H9 (cell line): ENCODE results near the gene PRTG. TPM values are rescaled to one million over a fixed set of nuclear protein-coding genes. Genes with fewer than 3 reads are reported as not detected.

Experiments used
- DNase-seq: peaks from one replicate; pipeline ENCODE4 v3.0.0-alpha.2; 2017
- H2AFZ ChIP-seq: one replicate; pipeline ENCODE4 v1.6.1; 2013; ENCODE audit warnings: mild to moderate bottlenecking, low read length, control low read depth, moderate library complexity
- H2AK5ac ChIP-seq: 2 replicates; pipeline ENCODE4 v1.6.1; 2013; ENCODE audit warnings: low read length, control low read depth, mixed read lengths; ENCODE audit not compliant: insufficient read length
- H2BK120ac ChIP-seq: one replicate; pipeline ENCODE4 v1.6.1; 2013; ENCODE audit warnings: low read depth, mild to moderate bottlenecking, low read length, control low read depth, inconsistent platforms; ENCODE audit not compliant: poor library complexity, severe bottlenecking
- H2BK12ac ChIP-seq: 2 replicates; pipeline ENCODE4 v1.6.1; 2013; ENCODE audit warnings: low read length, control low read depth, mixed read lengths, low read depth; ENCODE audit not compliant: insufficient read length
- H2BK15ac ChIP-seq: 2 replicates; pipeline ENCODE4 v1.6.1; 2013; ENCODE audit warnings: low read depth, low read length, control low read depth
- H2BK20ac ChIP-seq: one replicate; pipeline ENCODE4 v1.6.1; 2013; ENCODE audit warnings: low read depth, mild to moderate bottlenecking, low read length, control low read depth, inconsistent platforms; ENCODE audit not compliant: poor library complexity, severe bottlenecking
- H2BK5ac ChIP-seq: 2 replicates; pipeline ENCODE4 v1.6.1; 2013; ENCODE audit warnings: low read length, control low read depth, mixed read lengths; ENCODE audit not compliant: insufficient read length
- H3K14ac ChIP-seq: 2 replicates; pipeline ENCODE4 v1.6.1; 2013; ENCODE audit warnings: low read length, control low read depth; ENCODE audit not compliant: insufficient read depth
- H3K18ac ChIP-seq: 2 replicates; pipeline ENCODE4 v1.6.1; 2013; ENCODE audit warnings: low read depth, mild to moderate bottlenecking, mixed read lengths, low read length, control low read depth; ENCODE audit not compliant: insufficient read length
- H3K23ac ChIP-seq: 2 replicates; pipeline ENCODE4 v1.6.1; 2013; ENCODE audit warnings: low read length, control low read depth, mixed read lengths, low read depth; ENCODE audit not compliant: insufficient read length
- H3K23me2 ChIP-seq: 2 replicates; pipeline ENCODE4 v1.6.1; 2013; ENCODE audit warnings: low read depth, mild to moderate bottlenecking, mixed read lengths, low read length, control low read depth; ENCODE audit not compliant: insufficient read length, poor library complexity, severe bottlenecking
- H3K27ac ChIP-seq: 2 replicates; pipeline ENCODE4 v1.5.1; 2013; ENCODE audit warnings: low read length, control low read depth, mixed read lengths, low read depth; ENCODE audit not compliant: insufficient read length
- H3K27me3 ChIP-seq: 2 replicates; pipeline ENCODE4 v1.6.1; 2013; ENCODE audit warnings: low read length, control low read depth, inconsistent platforms; ENCODE audit not compliant: insufficient read depth
- H3K4ac ChIP-seq: 2 replicates; pipeline ENCODE4 v1.6.1; 2013; ENCODE audit warnings: low read depth, mild to moderate bottlenecking, control low read depth, inconsistent platforms, low read length, moderate library complexity
- H3K4me1 ChIP-seq: 2 replicates; pipeline ENCODE4 v1.6.1; 2013; ENCODE audit warnings: low read length, control low read depth, inconsistent platforms; ENCODE audit not compliant: insufficient read depth
- H3K4me2 ChIP-seq: 2 replicates; pipeline ENCODE4 v1.6.1; 2013; ENCODE audit warnings: low read length, control low read depth, mixed read lengths; ENCODE audit not compliant: insufficient read length, insufficient read depth
- H3K56ac ChIP-seq: 2 replicates; pipeline ENCODE4 v1.6.1; 2013; ENCODE audit warnings: low read depth, mild to moderate bottlenecking, mixed read lengths, low read length, control low read depth; ENCODE audit not compliant: insufficient read length
- H3K79me1 ChIP-seq: 2 replicates; pipeline ENCODE4 v1.6.1; 2013; ENCODE audit warnings: low read depth, mild to moderate bottlenecking, moderate library complexity, low read length, control low read depth, inconsistent platforms; ENCODE audit not compliant: insufficient read depth, poor library complexity, severe bottlenecking
- H3K79me2 ChIP-seq: 2 replicates; pipeline ENCODE4 v1.6.1; 2013; ENCODE audit warnings: low read length, control low read depth, inconsistent platforms; ENCODE audit not compliant: insufficient read depth
- H3K9ac ChIP-seq: 2 replicates; pipeline ENCODE4 v1.6.1; 2013; ENCODE audit warnings: low read length, control low read depth, mixed read lengths; ENCODE audit not compliant: insufficient read length; ENCODE audit errors: extremely low read depth
- H3K9me3 ChIP-seq: one replicate; pipeline ENCODE4 v1.6.1; 2013; ENCODE audit warnings: low read depth, low read length, inconsistent platforms; ENCODE audit not compliant: control insufficient read depth
- H3T11ph ChIP-seq: one replicate; pipeline ENCODE4 v1.6.1; 2013; ENCODE audit warnings: mild to moderate bottlenecking, low read length, control low read depth, inconsistent platforms
- H4K20me1 ChIP-seq: one replicate; pipeline ENCODE4 v1.6.1; 2013; ENCODE audit not compliant: control insufficient read depth, insufficient read length, insufficient read depth
- H4K5ac ChIP-seq: 2 replicates; pipeline ENCODE4 v1.6.1; 2013; ENCODE audit warnings: low read depth, mild to moderate bottlenecking, mixed read lengths, low read length, control low read depth; ENCODE audit not compliant: insufficient read length
- H4K8ac ChIP-seq: replicated peaks from 2 replicates; pipeline ENCODE4 v1.6.1; 2013; ENCODE audit warnings: low read length, control low read depth, mixed read lengths, low read depth; ENCODE audit not compliant: insufficient read length
- H4K91ac ChIP-seq: 2 replicates; pipeline ENCODE4 v1.6.1; 2013; ENCODE audit warnings: low read depth, mild to moderate bottlenecking, moderate library complexity, mixed read lengths, low read length, control low read depth; ENCODE audit not compliant: insufficient read length
- H3K27ac Mint-ChIP-seq, 3 experiments: 2 replicates in 2 of 3; 3 replicates in 1 of 3; pipeline ENCODE4 v1.8.0; 2020 to 2021; ENCODE audit warnings: mixed read lengths in 3 of 3, mild to moderate bottlenecking in 1 of 3, moderate library complexity in 1 of 3
- H3K27me3 Mint-ChIP-seq: 2 replicates; pipeline ENCODE4 v1.8.0; 2021; ENCODE audit warnings: low read depth, mild to moderate bottlenecking, moderate library complexity, mixed read lengths
- H3K36me3 Mint-ChIP-seq, 3 experiments: 2 replicates in 2 of 3; 3 replicates in 1 of 3; pipeline ENCODE4 v1.8.0; 2020 to 2021; ENCODE audit warnings: low read depth in 3 of 3, mixed read lengths in 3 of 3; ENCODE audit not compliant: insufficient read depth in 1 of 3
- H3K4me1 Mint-ChIP-seq, 2 experiments: 2 replicates each; pipeline ENCODE4 v1.8.0; 2020; ENCODE audit warnings: mixed read lengths in 2 of 2
- H3K4me3 Mint-ChIP-seq, 2 experiments: 2 replicates in 1 of 2; 3 replicates in 1 of 2; pipeline ENCODE4 v1.8.0; 2020 to 2021; ENCODE audit warnings: mild to moderate bottlenecking in 2 of 2, mixed read lengths in 2 of 2, moderate library complexity in 1 of 2
- H3K9me3 Mint-ChIP-seq, 2 experiments: 2 replicates in 1 of 2; 3 replicates in 1 of 2; pipeline ENCODE4 v1.8.0; 2020; ENCODE audit warnings: mild to moderate bottlenecking in 2 of 2, mixed read lengths in 2 of 2, moderate library complexity in 1 of 2
- total RNA-seq: library from RNA; stranded (reverse); gene quantifications from 2 replicates; pipeline ENCODE4 v1.2.1, GENCODE V29; 2021
- TF ChIP-seq, protein P1 (sequence below): fragments of 200-600 bp; sonication (generic); conservative IDR thresholded peaks from 3 replicates; pipeline ENCODE4 v1.8.0; 2021; ENCODE audit warnings: antibody characterized with exemption, mild to moderate bottlenecking

The PRTG gene
- total RNA-seq, 1 experiment from 2014 or later = 5.7 TPM

DNA sequence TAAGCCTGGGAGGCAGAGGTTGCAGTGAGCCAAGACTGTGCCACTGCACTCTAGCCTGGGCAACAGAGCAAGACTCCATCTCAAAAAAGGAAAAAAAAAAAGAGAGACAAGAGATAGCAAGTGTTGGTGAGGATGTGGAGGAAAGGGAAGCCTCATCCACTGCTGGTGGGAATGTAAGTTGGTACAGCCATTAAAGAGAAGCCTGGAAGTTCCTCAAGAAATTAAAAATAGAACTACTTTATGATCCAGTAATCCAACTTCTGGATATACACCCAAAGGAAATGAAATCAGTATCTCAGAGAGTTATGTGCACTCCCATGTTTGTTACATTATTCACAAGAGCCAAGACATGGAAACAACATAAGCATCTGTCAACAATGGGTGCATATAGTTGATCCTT, 169.7 kb downstream of the PRTG start:
- no peak overlapping the region for H3K27ac ChIP-seq
- no peaks in the 10 kb centered on the region for H3K4me1 Mint-ChIP-seq
- H3K27ac Mint-ChIP-seq = no peak overlapping the region
- no peaks in the 10 kb centered on the region for H3K23me2 ChIP-seq
- no peak overlapping the region for H2BK20ac ChIP-seq
- H3K27me3 Mint-ChIP-seq = no peaks in the 10 kb centered on the region; the same call in 1 of the 2 replicates
- TF ChIP-seq, protein P1, sequence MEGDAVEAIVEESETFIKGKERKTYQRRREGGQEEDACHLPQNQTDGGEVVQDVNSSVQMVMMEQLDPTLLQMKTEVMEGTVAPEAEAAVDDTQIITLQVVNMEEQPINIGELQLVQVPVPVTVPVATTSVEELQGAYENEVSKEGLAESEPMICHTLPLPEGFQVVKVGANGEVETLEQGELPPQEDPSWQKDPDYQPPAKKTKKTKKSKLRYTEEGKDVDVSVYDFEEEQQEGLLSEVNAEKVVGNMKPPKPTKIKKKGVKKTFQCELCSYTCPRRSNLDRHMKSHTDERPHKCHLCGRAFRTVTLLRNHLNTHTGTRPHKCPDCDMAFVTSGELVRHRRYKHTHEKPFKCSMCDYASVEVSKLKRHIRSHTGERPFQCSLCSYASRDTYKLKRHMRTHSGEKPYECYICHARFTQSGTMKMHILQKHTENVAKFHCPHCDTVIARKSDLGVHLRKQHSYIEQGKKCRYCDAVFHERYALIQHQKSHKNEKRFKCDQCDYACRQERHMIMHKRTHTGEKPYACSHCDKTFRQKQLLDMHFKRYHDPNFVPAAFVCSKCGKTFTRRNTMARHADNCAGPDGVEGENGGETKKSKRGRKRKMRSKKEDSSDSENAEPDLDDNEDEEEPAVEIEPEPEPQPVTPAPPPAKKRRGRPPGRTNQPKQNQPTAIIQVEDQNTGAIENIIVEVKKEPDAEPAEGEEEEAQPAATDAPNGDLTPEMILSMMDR = no peak
- no peaks in the 10 kb centered on the region for H3K79me2 ChIP-seq
- no peaks in the 10 kb centered on the region for H3K27me3 ChIP-seq
- H4K20me1 ChIP-seq = no peaks in the 10 kb centered on the region
- DNase-seq = no peak
- no peak overlapping the region for H3K9ac ChIP-seq
- H3T11ph ChIP-seq = no peak overlapping the region
- H3K56ac ChIP-seq = no peak overlapping the region
- H3K4ac ChIP-seq = no peak overlapping the region
- H3K14ac ChIP-seq = no peak overlapping the region
- no peak overlapping the region for H4K8ac ChIP-seq
- no peak overlapping the region for H2BK12ac ChIP-seq
- H3K36me3 Mint-ChIP-seq = peaks cover 0 to 8% (median 3%) of the 10 kb centered on the region in 3 experiments; a peak in 4 of 7 replicates
- no peak overlapping the region for H2AK5ac ChIP-seq
- no peak overlapping the region for H3K4me3 Mint-ChIP-seq
- no peak overlapping the region for H2AFZ ChIP-seq
- H3K79me1 ChIP-seq = no peaks in the 10 kb centered on the region
- no peak overlapping the region for H2BK5ac ChIP-seq
- H3K23ac ChIP-seq = no peak overlapping the region
- no peak overlapping the region for H4K91ac ChIP-seq
- H4K5ac ChIP-seq = no peak overlapping the region
- H3K18ac ChIP-seq = no peak overlapping the region
- H2BK120ac ChIP-seq = no peak overlapping the region
- no peak overlapping the region for H3K4me2 ChIP-seq
- no peak overlapping the region for H2BK15ac ChIP-seq
- H3K4me1 ChIP-seq = no peaks in the 10 kb centered on the region
- H3K9me3 ChIP-seq = no peaks in the 10 kb centered on the region
- H3K9me3 Mint-ChIP-seq = peaks cover 4 to 14% of the 10 kb centered on the region in 2 experiments; a peak in 4 of 5 replicates
